Spleen (tissue), 11 donors: ENCODE measurements around the gene U2AF2. TPM values are rescaled to one million over a fixed set of nuclear protein-coding genes. Genes with fewer than 3 reads are reported as not detected.

Source experiments
- DNase-seq: peaks from one replicate; pipeline ENCODE4 v3.0.0-alpha.2; 2020
- H3K27ac ChIP-seq, 8 donors: fragments of 200-600 bp; sonication (generic) in 7 of 8; 1 replicate in 4 of 8; 2 replicates in 4 of 8; pipeline versions ENCODE4 v1.5.0 to v1.8.0; 2016 to 2021; ENCODE audit warnings: inconsistent platforms in 4 of 8, mild to moderate bottlenecking in 4 of 8, moderate library complexity in 1 of 8
- H3K27me3 ChIP-seq, 7 donors: fragments of 200-600 bp; sonication (generic) in 6 of 7; replicated peaks in 1 of 7; 1 replicate in 4 of 7; 2 replicates in 3 of 7; pipeline versions ENCODE4 v1.5.0 to v1.8.0; 2016 to 2021; ENCODE audit warnings: inconsistent platforms in 3 of 7, mild to moderate bottlenecking in 1 of 7
- H3K36me3 ChIP-seq, 6 donors: fragments of 200-600 bp; sonication (generic) in 5 of 6; 1 replicate in 4 of 6; 2 replicates in 2 of 6; pipeline versions ENCODE4 v1.5.0 to v1.8.0; 2016 to 2021; ENCODE audit warnings: inconsistent platforms in 2 of 6
- H3K4me1 ChIP-seq, 6 donors: fragments of 200-600 bp; sonication (generic) in 5 of 6; 1 replicate in 3 of 6; 2 replicates in 3 of 6; pipeline versions ENCODE4 v1.5.0 to v1.8.0; 2016 to 2021; ENCODE audit warnings: inconsistent platforms in 3 of 6
- H3K4me3 ChIP-seq, 8 donors: fragments of 200-600 bp; sonication (generic) in 7 of 8; 1 replicate in 4 of 8; 2 replicates in 4 of 8; pipeline versions ENCODE4 v1.5.0 to v1.8.0; 2016 to 2021; ENCODE audit warnings: inconsistent platforms in 4 of 8, mild to moderate bottlenecking in 4 of 8, moderate library complexity in 2 of 8
- H3K9me3 ChIP-seq, 8 donors: fragments of 200-600 bp; sonication (generic) in 7 of 8; 1 replicate in 4 of 8; 2 replicates in 4 of 8; pipeline versions ENCODE4 v1.5.0 to v1.8.0; 2016 to 2021; ENCODE audit warnings: inconsistent platforms in 4 of 8
- CTCF ChIP-seq, 11 experiments: fragments of 200-600 bp in 7 of 11; fragments of 450-650 bp in 4 of 11; sonication (generic) in 4 of 11; IDR thresholded peaks in 8 of 11; conservative IDR thresholded peaks in 3 of 11; 1 replicate in 7 of 11; 2 replicates in 4 of 11; pipeline versions ENCODE4 v1.4.0 to v1.8.0; 2016 to 2021; ENCODE audit warnings: antibody characterized with exemption in 11 of 11, inconsistent platforms in 4 of 11, mild to moderate bottlenecking in 1 of 11
- POLR2A ChIP-seq, 3 donors: fragments of 450-650 bp; IDR thresholded peaks; one replicate each; pipeline ENCODE4 v1.5.1; 2017; ENCODE audit warnings: antibody characterized with exemption in 3 of 3, mild to moderate bottlenecking in 1 of 3
- POLR2AphosphoS5 ChIP-seq, 3 donors: sonication (generic); formaldehyde crosslinking; IDR thresholded peaks; one replicate each; pipeline ENCODE4 v1.5.1; 2017; ENCODE audit warnings: antibody characterized with exemption in 3 of 3
- WGBS, 5 donors: extraction: QIAGEN DNeasy Blood & Tissue Kit in 3 of 5; methylation state at CpG; one replicate each; pipeline versions ENCODE4 v1.1.5 to v1.1.7; 2013 to 2018; 5-methylcytosine and 5-hydroxymethylcytosine counted together
- intact Hi-C: fragments of 100-400 bp; cut with DNase I; formaldehyde crosslinking; loops from one replicate; pipeline ENCODE4 v1.15.0; 2023; ENCODE audit warnings: low total_unique reads
- polyA plus RNA-seq, 3 donors: library from polyadenylated mRNA; stranded (reverse); fragments of 200-250 nt; gene quantifications; one replicate each; pipeline ENCODE4 v1.2.1, GENCODE V29; 2013
- total RNA-seq, 7 donors: library from RNA; depleted of rRNA in 3 of 7; stranded (reverse); fragments of >200 nt in 3 of 7; fragmentation: NEBNext Ultra II Directional in 4 of 7; extraction: Animal tissue kit (Norgen Biotek cat#: 25700) in 4 of 7; gene quantifications; one replicate each; pipeline versions ENCODE4 v1.1.0 to v1.2.1, GENCODE V29; 2016 to 2021
- donor health status: healthy with polysubstance abuse.
- donor health status: DM: no; HTN: no; CAD: no; lungs with moderate emphysema.
- donor health status: DM: no; HTN: no; CAD: no.
- donor health status: Bipolar disorder and iron deficiency.
- donor health status: healthy.
- donor health status: DM: no; HTN: no; CAD: no.
- donor health status: DM: yes; HTN: yes; CAD: no.

The U2AF2 gene
- total and polyA plus RNA-seq, 10 donors = 67.2 to 218 (median 171) TPM

- Histone ChIP-seq H3K4me1 (peaks cover 23 to 95% (median 64%) of the 10 kb centered on the region in 6 donors), H3K36me3 (peaks cover 0 to 100% (median 90%) of the 10 kb centered on the region in 6 donors), H3K27ac (no peak overlapping the region), H3K4me3 (no peak overlapping the region), H3K27me3 (no peaks in the 10 kb centered on the region), H3K9me3 (no peaks in the 10 kb centered on the region)
- no peak for DNase-seq
- intact Hi-C loops = no loop called here
- TF ChIP-seq CTCF (IDR thresholded peaks at IDR 0.05 in 8 of 11, conservative IDR thresholded peaks at IDR 0.05 in 3 of 11) = no peak
- TF ChIP-seq POLR2AphosphoS5 (IDR thresholded peaks at IDR 0.05) = no peak
- TF ChIP-seq POLR2A (IDR thresholded peaks at IDR 0.05) = no peak
- 87 to 95% (median 93%) methylated on average over 22 of the region's 22 CpGs for WGBS, 5 donors
These were observed 28.8 kb downstream of the U2AF2 start for GRCh38 chr19:55683449-55684261.

GRCh38 chr19:55684946-55685681 lies 30.3 kb downstream of the U2AF2 start:
- peaks cover 9 to 94% (median 50%) of the 10 kb centered on the region in 6 donors for H3K4me1 ChIP-seq
- DNase-seq = peak; percentile 73
- TF ChIP-seq POLR2AphosphoS5 (IDR thresholded peaks at IDR 0.05) = peak in 2 of 3 donors; percentile 25 to 66
- TF ChIP-seq CTCF (IDR thresholded peaks at IDR 0.05 in 8 of 11, conservative IDR thresholded peaks at IDR 0.05 in 3 of 11) = no peak
- TF ChIP-seq POLR2A (IDR thresholded peaks at IDR 0.05) = no peak
- H3K9me3 ChIP-seq = no peaks in the 10 kb centered on the region
- H3K4me3 ChIP-seq = no peak overlapping the region
- H3K36me3 ChIP-seq = peaks cover 0 to 100% (median 90%) of the 10 kb centered on the region in 6 donors
- intact Hi-C loops = no loop called here
- no peaks in the 10 kb centered on the region for H3K27me3 ChIP-seq
- 95 to 97% (median 96%) methylated on average over 42 to 60 of the region's 60 CpGs for WGBS, 5 donors
- no peak overlapping the region for H3K27ac ChIP-seq

GRCh38 chr19:55685776-55686175 lies 30.9 kb downstream of the U2AF2 start:
- no peak for TF ChIP-seq POLR2AphosphoS5 (IDR thresholded peaks at IDR 0.05)
- TF ChIP-seq CTCF (IDR thresholded peaks at IDR 0.05 in 8 of 11, conservative IDR thresholded peaks at IDR 0.05 in 3 of 11) = no peak
- no peak for TF ChIP-seq POLR2A (IDR thresholded peaks at IDR 0.05)
- Histone ChIP-seq H3K36me3 (peaks cover 0 to 100% (median 90%) of the 10 kb centered on the region in 6 donors), H3K27ac (no peak overlapping the region), H3K27me3 (no peaks in the 10 kb centered on the region), H3K4me3 (no peak overlapping the region), H3K4me1 (peaks cover 3 to 87% (median 43%) of the 10 kb centered on the region in 6 donors), H3K9me3 (no peaks in the 10 kb centered on the region)
- 92 to 98% (median 96%) methylated on average over 6 of the region's 6 CpGs for WGBS, 5 donors
- intact Hi-C loops = no loop called here
- DNase-seq = peak; percentile 38
